GM19324 (cell line): Measurements from ENCODE around the gene CDK5.
A peak's percentile ranks its signal among the peaks of the same experiment; 100 is the strongest.
"Not testable (repeated sequence)": the region's sequence is repeated elsewhere in the genome, so short reads cannot be mapped to it uniquely, and the experiment has no call there.

ENCODE experiments used
- ATAC-seq: cut with Tn5 transposase; IDR thresholded peaks from one replicate; pipeline ENCODE4 v1.9.1; 2021; ENCODE audit warnings: mild to moderate bottlenecking, moderate library complexity; ENCODE audit not compliant: unreplicated experiment, low FRiP score

CDK5 gene

DNA sequence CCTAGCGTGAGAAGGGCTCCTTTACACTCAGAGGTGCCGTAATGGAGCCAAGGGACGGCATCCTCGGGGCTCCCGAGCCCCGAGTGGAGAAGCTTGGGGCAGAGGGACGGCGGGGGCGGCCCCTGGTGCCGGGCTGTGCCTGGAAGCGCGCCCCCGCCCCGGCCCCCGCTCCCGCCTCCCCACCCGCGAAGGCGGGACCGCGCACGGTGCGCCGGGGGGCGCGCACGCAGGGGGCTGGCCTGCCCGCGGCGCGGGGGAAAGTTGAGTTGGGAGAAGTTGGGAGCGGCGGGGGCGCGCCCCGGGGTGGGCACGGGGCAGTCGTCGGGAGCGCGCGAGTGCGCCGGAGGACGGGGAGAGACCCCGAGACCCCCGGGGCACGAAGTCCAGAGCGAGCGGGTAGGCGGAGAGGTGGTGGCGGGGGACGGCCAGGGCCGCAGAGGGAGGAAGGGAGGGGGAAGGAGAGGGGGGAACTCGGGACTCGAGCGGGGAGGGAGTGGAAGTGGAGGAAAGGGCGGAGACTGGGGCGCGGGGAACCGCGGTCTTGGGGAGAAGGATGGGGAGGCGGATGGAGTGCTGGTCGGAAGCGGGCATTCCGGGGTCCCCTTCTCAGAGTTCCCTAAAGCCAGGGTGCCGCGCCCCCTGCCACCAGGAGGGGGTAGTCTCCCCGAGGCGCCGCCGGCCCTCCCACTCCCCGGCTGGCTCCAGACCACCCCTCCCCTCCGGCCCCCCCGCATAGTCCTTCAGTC is 1.8 kb upstream of the CDK5 start, which contains the start of gene SLC4A2:
Gene SLC4A2, plus strand, starts transcription at position 223 of the 746 bp plus-strand sequence. CDS start 2,399 bp downstream, outside the sequence.
- ATAC-seq: peak; percentile 43

- no peak for ATAC-seq
Measured at GRCh38 chr7:151058781-151059366, 1.2 kb upstream of the CDK5 start.

- ATAC-seq: peak; percentile 86
Measured at GRCh38 chr7:151057989-151058780, 488 bp upstream of the CDK5 start.

GRCh38 chr7:151056666-151057505 is 811 bp downstream of the CDK5 start:
- ATAC-seq: no peak

DNA sequence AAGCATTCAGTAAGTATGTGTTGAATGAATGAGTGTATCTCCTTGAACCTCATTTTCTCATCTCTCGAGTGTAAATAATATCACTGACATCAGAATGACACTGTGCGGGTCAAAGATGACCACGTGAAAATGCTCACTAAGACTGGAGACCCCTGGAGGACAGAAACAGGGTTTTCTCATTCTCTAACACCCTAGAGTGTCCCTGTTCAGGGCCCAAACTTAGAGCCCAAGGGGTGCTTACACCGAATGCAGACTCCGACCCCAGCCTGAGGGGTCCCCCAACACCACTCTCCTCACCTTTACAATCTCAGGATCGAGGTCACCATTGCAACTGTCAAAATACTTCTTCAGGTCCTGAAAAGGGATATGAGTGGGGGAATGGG is 1.4 kb downstream of the CDK5 start:
- no peak for ATAC-seq

DNA sequence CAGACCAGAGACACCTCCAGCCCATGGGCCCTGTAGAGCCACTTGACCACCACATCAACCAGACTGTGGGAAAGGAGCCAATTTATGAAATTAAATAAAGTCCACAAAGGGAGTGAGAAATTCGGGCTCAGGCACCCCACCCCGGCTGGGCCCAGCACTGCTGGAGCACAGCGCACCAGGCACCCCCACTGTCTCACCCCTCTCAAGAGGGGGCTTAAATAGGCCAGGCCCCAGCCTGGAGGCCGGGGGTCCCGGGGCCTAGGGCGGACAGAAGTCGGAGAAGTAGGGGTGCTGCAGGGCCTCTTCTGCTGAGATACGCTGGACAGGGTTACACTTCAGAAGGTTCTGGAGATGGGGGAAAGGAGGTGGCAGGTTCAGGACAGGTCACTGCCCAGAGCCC is 3.9 kb downstream of the CDK5 start:
- no peak for ATAC-seq

DNA sequence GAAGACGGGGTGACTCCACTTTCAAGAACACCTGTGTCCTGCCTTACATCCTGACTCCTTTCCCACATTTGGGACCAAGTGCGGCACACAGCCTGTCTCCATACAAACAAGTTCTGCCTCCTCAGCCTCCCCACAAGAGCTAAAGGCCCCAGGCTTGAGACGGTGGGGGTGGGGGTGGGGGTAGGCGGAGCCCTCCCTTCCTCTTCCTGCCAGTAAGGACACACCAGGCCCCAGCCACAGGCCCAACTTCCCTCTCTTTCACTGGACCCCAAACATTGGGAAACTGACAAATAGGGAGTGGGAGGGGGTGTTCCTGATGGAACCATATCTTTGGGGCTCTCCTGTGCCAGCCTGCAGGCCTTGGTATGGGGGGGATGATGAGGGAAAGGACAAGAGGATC is 4.6 kb downstream of the CDK5 start:
- ATAC-seq: no peak

DNA sequence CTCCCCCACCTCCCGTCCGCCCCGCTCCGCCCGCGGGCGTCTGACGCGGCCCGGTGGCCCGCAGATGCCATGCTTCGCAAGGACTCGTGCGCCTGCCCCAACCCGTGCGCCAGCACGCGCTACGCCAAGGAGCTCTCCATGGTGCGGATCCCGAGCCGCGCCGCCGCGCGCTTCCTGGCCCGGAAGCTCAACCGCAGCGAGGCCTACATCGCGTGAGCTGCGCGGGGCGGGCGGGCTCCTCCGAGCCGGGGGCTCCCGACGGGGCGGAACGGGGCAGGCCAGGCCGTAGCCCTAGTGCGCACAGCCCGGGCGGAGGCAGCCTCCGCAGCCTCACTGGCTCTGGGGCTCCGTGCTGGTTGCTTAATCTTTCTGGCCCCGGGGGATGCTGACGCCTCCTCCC is 6.6 kb downstream of the CDK5 start:
- ATAC-seq: no peak

DNA sequence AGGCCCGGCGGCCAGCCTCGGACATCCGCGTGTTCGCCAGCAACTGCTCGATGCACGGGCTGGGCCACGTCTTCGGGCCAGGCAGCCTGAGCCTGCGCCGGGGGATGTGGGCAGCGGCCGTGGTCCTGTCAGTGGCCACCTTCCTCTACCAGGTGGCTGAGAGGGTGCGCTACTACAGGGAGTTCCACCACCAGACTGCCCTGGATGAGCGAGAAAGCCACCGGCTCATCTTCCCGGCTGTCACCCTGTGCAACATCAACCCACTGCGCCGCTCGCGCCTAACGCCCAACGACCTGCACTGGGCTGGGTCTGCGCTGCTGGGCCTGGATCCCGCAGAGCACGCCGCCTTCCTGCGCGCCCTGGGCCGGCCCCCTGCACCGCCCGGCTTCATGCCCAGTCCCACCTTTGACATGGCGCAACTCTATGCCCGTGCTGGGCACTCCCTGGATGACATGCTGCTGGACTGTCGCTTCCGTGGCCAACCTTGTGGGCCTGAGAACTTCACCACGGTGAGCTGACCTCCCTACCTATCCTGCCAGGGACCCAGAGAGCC is 8.7 kb downstream of the CDK5 start:
- no peak for ATAC-seq

- ATAC-seq: no peak
Measured at GRCh38 chr7:151047976-151048815, 9.5 kb downstream of the CDK5 start, which contains the start of gene ASIC3. Gene ASIC3, plus strand, starts transcription at chr7:151048531. Its CDS starts 355 bp downstream, at chr7:151048886.

DNA sequence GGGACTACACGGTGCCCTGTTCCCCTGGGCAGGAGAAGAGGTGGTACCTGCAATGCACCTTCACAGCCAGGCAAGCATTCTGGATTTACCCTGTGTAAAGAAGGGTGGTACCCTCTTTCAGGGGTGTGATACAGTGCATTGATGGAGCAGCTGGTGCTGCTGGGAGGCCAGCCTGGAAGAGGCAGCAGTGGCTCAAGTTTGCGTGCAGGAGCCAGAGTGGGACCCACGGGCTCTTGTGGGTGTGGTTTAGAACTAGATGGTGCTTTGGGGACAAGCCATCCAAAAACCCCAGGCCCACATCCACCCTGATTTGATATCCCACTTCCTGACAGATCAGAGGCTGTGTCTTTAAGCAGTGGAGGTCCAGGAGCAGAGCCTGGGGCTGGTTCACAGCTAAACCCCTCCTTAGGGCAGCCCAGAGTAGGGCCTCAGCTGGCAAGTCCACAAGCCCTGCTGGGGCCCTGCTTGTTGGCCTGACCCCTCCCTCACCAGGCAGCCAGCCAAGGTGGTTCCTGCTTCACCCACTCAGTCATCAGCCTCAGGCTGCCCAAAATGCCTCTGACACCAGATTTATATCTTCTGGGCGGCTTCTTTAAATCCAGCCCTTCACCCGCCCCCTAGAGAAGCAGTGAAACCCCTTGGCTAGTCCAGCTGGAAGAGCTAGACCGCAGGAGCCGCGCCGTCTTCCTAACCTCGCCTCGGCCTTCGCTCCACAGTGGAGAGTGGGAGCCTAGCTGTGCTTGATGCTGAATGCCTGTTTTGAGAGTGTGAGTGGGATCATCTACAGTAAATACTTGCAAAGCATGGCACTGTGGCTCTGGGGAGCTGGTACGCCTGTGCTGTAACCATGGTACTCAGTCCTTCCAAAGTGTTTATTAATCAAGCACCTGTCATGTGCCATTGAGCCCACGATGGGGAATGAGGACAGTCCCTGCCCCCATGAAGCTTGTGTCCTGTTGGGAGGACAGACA is 10.8 kb downstream of the CDK5 start:
- ATAC-seq: no peak

GRCh38 chr7:151045967-151046366 is 11.7 kb downstream of the CDK5 start:
- no peak for ATAC-seq

- ATAC-seq: no peak
Measured at GRCh38 chr7:151045262-151045661, 12.4 kb downstream of the CDK5 start.

GRCh38 chr7:151043959-151044358 is 13.7 kb downstream of the CDK5 start:
- no peak for ATAC-seq

DNA sequence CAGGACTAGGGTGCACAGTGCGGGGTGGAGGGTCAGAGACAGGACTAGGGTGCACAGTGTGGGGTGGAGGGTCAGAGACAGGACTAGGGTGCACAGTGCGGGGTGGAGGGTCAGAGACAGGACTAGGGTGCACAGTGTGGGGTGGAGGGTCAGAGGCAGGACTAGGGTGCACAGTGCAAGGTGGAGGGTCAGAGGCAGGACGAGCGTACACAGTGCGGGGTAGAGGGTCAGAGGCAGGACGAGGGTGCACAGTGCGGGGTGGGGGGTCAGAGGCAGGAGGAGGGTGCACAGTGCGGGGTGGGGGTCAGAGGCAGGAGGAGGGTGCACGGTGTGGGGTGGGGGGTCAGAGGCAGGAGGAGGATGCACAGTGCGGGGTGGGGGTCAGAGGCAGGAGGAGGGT is 14.2 kb downstream of the CDK5 start:
- not testable (repeated sequence) for ATAC-seq

GRCh38 chr7:151040616-151041375 is 16.9 kb downstream of the CDK5 start:
- ATAC-seq: no peak

GRCh38 chr7:151039850-151040548 is 17.7 kb downstream of the CDK5 start:
- ATAC-seq: no peak
